ENCODE results near the gene STAM. TPM values are rescaled to one million over a fixed set of nuclear protein-coding genes. Genes with fewer than 3 reads are reported as not detected.

Gene STAM
- total RNA-seq, 1 experiment from 2014 or later: 17.0 TPM

DNA sequence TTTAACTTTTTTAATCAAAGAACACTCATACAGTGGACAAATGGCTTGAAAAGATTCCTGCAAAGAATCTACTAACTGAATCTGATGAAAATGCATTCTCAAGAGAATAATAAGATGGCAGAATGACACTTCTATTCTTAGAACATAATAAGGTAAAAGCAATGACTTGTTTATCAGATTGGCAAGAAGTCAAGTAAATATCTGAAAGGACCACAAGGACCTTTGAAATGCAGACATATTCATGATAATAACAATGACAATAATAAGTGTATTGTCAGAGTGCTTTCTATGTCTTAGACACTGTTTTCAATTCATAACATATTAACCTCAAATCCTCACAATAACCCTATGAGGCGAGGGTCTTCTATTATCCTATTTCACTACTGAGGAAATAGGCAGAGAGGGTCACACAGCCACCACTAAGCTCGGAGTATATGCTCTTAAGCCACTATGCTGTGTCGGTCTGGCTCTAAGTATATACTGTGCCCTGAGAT lies 37.4 kb upstream of the STAM start:
- H3K4me3 Mint-ChIP-seq (ENCODE audit: low read depth, unreplicated experiment): no peak overlapping the region
- intact Hi-C loops (cut with micrococcal nuclease; ENCODE audit: unreplicated experiment): loop anchor here (1.0 to 5.0 kb wide), 4 partner anchors 136 to 611 kb away; no protein-coding TSS in a partner anchor
- H3K4me1 Mint-ChIP-seq (ENCODE audit: low read depth, unreplicated experiment): no peaks in the 10 kb centered on the region
- BruUV-seq (replicated peaks): no TSS peak
- TF ChIP-seq, protein P1, sequence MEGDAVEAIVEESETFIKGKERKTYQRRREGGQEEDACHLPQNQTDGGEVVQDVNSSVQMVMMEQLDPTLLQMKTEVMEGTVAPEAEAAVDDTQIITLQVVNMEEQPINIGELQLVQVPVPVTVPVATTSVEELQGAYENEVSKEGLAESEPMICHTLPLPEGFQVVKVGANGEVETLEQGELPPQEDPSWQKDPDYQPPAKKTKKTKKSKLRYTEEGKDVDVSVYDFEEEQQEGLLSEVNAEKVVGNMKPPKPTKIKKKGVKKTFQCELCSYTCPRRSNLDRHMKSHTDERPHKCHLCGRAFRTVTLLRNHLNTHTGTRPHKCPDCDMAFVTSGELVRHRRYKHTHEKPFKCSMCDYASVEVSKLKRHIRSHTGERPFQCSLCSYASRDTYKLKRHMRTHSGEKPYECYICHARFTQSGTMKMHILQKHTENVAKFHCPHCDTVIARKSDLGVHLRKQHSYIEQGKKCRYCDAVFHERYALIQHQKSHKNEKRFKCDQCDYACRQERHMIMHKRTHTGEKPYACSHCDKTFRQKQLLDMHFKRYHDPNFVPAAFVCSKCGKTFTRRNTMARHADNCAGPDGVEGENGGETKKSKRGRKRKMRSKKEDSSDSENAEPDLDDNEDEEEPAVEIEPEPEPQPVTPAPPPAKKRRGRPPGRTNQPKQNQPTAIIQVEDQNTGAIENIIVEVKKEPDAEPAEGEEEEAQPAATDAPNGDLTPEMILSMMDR (IDR thresholded peaks at IDR 0.05; ENCODE audit: unreplicated experiment): no peak
- H3K27ac Mint-ChIP-seq (ENCODE audit: unreplicated experiment): no peak overlapping the region
- CTCF ChIA-PET: interaction anchor here (0.7 kb wide), 1 partner anchor 137 kb away, joined by 3 read pairs; no protein-coding TSS in a partner anchor
- no peaks in the 10 kb centered on the region for H3K9me3 Mint-ChIP-seq (ENCODE audit: low read depth, unreplicated experiment)
- no peaks in the 10 kb centered on the region for H3K27me3 Mint-ChIP-seq (ENCODE audit: unreplicated experiment)
- no peaks in the 10 kb centered on the region for H3K36me3 Mint-ChIP-seq (ENCODE audit: insufficient read depth, unreplicated experiment)
- DNase-seq: no peak

DNA sequence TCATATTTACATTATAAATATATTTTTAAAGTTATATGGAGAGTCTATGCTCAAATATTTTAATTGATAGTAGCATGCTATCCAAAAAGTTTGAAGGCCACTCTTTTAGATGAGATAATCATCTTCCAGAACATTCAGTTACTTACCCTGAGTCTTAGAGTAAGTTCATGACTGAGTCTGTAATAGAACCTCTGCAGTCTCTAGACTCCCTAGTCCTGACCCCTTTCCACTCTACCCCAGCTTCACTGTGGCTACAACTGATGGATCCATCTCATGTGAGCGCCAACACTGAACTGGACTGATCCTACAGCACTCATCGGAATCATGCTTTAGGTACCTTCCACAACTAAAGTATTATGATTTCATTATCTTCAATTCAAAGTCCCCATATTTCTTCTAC lies 36.9 kb upstream of the STAM start:
- Mint-ChIP-seq H3K4me1 (ENCODE audit: low read depth, unreplicated experiment) (no peaks in the 10 kb centered on the region), H3K9me3 (ENCODE audit: low read depth, unreplicated experiment) (no peaks in the 10 kb centered on the region), H3K27ac (ENCODE audit: unreplicated experiment) (no peak overlapping the region), H3K4me3 (ENCODE audit: low read depth, unreplicated experiment) (no peak overlapping the region), H3K27me3 (ENCODE audit: unreplicated experiment) (no peaks in the 10 kb centered on the region), H3K36me3 (ENCODE audit: insufficient read depth, unreplicated experiment) (no peaks in the 10 kb centered on the region)
- CTCF ChIA-PET: no interaction called here
- intact Hi-C loops (cut with micrococcal nuclease; ENCODE audit: unreplicated experiment): loop anchor here (1.0 to 5.0 kb wide), 4 partner anchors 136 to 610 kb away; no protein-coding TSS in a partner anchor
- TF ChIP-seq, protein P1 (IDR thresholded peaks at IDR 0.05; ENCODE audit: unreplicated experiment): no peak
- no peak for DNase-seq
- no TSS peak for BruUV-seq (replicated peaks)

GRCh38 chr10:17607603-17608332 lies 36.2 kb upstream of the STAM start:
- Mint-ChIP-seq H3K4me1 (ENCODE audit: low read depth, unreplicated experiment) (no peaks in the 10 kb centered on the region), H3K4me3 (ENCODE audit: low read depth, unreplicated experiment) (no peak overlapping the region), H3K27me3 (ENCODE audit: unreplicated experiment) (no peaks in the 10 kb centered on the region), H3K9me3 (ENCODE audit: low read depth, unreplicated experiment) (no peaks in the 10 kb centered on the region), H3K36me3 (ENCODE audit: insufficient read depth, unreplicated experiment) (no peaks in the 10 kb centered on the region), H3K27ac (ENCODE audit: unreplicated experiment) (no peak overlapping the region)
- TF ChIP-seq, protein P1 (IDR thresholded peaks at IDR 0.05; ENCODE audit: unreplicated experiment): peak; percentile 37
- CTCF ChIA-PET: no interaction called here
- BruUV-seq (replicated peaks): no TSS peak
- peak; percentile 14 for DNase-seq
- intact Hi-C loops (cut with micrococcal nuclease; ENCODE audit: unreplicated experiment): loop anchor here (1.0 to 5.0 kb wide), 4 partner anchors 135 to 610 kb away; no protein-coding TSS in a partner anchor

DNA sequence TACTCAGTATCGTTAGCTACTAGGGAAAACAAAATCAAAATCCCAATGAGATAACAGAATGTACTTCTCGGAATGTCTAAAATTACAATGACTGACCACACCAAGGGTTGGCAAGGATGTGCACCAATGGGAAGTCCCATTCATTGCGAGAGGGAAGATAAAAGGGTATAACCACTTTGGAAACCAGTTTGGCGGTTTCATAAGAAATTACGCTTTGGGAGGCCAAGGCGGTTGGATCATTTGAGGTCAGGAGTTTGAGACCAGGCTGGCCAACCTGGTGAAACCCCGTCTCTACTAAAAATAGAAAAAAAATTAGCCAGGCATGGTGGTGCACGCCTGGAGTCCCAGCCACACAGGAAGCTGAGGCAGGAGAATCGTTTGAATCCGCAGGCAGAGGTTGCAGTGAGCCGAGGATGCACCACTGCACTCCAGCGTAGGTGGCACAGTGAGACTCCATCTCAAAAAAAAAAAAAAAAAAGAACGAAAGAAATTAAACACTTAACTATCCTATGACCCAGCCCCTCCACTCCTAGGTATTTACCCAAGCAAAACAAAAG lies 34.4 kb upstream of the STAM start:
- Mint-ChIP-seq H3K36me3 (ENCODE audit: insufficient read depth, unreplicated experiment) (no peaks in the 10 kb centered on the region), H3K4me3 (ENCODE audit: low read depth, unreplicated experiment) (no peak overlapping the region), H3K9me3 (ENCODE audit: low read depth, unreplicated experiment) (no peaks in the 10 kb centered on the region), H3K27ac (ENCODE audit: unreplicated experiment) (no peak overlapping the region), H3K4me1 (ENCODE audit: low read depth, unreplicated experiment) (no peaks in the 10 kb centered on the region), H3K27me3 (ENCODE audit: unreplicated experiment) (no peaks in the 10 kb centered on the region)
- no TSS peak for BruUV-seq (replicated peaks)
- DNase-seq: no peak
- TF ChIP-seq, protein P1 (IDR thresholded peaks at IDR 0.05; ENCODE audit: unreplicated experiment): no peak
- CTCF ChIA-PET: interaction anchor here (0.7 kb wide), 1 partner anchor 12 kb away, joined by 4 read pairs; no protein-coding TSS in a partner anchor
- intact Hi-C loops (cut with micrococcal nuclease; ENCODE audit: unreplicated experiment): loop anchor here (5.0 kb wide), 1 partner anchor 608 kb away; no protein-coding TSS in a partner anchor

Measured in Calu3 (cell line).